ENCODE measurements around the gene JAZF1.
A peak's percentile ranks its signal among the peaks of the same experiment; 100 is the strongest.

JAZF1 gene

DNA sequence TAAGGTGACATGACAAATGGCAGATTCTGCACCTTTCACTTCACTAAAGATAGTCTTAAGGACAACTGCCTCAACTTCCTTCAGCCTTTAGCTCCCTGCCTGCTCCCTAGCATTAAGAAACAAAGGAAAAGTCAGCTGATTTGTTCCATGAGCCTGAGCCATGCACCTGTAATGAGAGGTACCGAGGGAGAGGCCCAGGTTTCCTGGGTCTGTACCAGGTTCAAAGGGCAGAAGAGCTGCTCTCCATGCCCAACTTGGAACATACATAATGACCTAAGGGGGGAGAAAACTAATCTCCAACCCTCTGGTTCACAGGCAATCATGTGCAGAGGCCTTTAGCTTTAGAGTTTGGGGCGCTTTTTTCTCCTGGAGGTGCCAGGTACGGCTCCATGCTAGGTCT, 111.2 kb downstream of the JAZF1 start:
- DNase-seq = no peak

DNA sequence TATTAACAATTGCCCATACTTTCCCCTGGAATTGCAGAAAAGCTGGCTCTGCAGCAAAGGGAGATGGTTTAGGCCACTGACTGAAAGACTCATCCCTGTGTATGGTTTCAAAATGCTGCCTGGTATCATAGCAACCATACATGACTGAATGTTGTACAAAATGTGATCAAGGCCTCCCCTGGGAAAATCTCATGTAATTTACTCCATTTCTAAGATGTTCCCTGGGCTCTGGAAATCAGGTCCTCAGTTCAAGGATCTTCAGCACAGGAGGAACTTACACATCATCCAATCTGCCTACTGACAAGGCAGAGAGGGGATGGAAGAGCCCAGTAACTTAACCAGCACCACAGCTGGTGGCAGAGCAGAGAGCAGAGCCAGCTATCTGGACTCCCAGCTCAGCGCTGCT, 111.8 kb downstream of the JAZF1 start:
- DNase-seq = no peak

- DNase-seq = no peak
Observed at GRCh38 chr7:28067171-28067570, 113.4 kb downstream of the JAZF1 start.

DNA sequence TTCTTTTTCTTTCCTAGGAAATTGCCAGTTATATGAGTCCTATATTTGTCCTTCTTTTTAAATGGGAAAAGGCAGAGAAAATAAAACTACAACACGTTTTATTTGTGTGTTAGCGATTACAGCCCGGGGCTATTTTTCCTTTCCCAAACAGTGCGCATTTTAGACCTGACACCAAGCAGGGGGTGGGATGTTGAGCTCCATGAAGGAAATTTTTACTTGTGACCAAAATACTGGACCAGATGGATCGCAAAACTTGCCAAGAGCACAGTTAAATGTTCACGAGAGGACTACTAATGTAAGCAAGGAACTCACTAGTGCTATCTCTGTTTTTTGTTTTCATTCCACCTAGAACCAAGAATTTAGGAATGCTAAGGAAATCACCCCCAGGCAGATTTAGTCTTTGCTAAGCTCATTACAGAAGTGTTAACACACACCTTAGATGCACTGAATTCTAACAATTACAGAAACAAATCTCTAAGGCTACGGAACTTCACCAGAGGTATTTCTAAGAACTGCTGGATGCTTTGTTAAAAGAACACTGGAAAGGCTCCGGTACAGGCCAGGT, 114.8 kb downstream of the JAZF1 start:
- DNase-seq = peak; percentile 77

- peak; percentile 40 for DNase-seq
Observed at GRCh38 chr7:28065308-28065707, 115.3 kb downstream of the JAZF1 start.

GRCh38 chr7:28064437-28064836, 116.2 kb downstream of the JAZF1 start:
- DNase-seq = no peak

GRCh38 chr7:28062197-28062991, 118.2 kb downstream of the JAZF1 start:
- DNase-seq = peak; percentile 75

DNA sequence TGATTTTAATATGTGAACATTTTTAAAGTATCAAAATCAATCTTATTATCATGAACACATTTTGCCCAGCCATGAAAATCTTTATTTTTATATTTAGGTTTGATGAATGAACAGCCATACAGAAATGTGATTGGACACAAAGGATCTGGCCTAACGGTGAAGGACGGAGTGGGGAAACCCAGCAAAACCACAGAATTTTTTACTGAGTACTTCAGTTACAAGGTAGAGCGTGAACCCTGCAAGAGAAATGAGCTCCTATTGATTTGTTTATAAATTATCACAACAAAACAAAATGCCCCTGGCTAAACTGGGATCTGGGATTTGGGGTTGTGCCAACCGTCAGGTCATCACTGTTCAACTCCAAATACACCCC, 118.8 kb downstream of the JAZF1 start:
- DNase-seq = no peak

DNA sequence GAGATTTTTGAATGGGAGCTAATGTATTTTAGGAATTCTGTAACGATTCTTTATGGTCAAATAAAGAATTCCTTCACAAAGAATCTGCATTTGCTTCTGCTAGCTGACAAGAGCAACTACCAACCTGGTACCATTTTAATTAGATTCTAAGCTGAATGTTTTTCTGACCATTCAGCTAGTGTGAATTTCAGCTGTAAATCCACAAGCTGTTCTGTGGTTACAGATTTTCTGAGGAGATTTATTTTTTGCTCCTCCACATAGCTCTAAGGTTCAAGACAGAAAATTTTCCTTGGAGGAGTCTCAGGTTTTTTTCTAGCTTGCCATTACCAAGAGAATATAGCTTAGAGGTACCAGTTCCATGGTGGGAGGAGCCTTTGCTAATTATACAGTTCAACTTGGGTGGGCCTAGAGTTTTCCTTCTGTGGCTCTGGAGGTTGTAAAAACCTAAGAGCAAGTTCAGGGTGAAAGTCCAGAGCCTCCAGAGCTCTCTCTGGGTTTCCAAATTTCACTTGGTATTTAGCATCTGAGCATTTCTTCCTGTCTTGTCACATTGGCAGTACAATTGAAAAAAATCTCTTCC, 120.1 kb downstream of the JAZF1 start:
- DNase-seq = no peak

GRCh38 chr7:28055161-28055544, 125.4 kb downstream of the JAZF1 start:
- DNase-seq = peak; percentile 95

DNA sequence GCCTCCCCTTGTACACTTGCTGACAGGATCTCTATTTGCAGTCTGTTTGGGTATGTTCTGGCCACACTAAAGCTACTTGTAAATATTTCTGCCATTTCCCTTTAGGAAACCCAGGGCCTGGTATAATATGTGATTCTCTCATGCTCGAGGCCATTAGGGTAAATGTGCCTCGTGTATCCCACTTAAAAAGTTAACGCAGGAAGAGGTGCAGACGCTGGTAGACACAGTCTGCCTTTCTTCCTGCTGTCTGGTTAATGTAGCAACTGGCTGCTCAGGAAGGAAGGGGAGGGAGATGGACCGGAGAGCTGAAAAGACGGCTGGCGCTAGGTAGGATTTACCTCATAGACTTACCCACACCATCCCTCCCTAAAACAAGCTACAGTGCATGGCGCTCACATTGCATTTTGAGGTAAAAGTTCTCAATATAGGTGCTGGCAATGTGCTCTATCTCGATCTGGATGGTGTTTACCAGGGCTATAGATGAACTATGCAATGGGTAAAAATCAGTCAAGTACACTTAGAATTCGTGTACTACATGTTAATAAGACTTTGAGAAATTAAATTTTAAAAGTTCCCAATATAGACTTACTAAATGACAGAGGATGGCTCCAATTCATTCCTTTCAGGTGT, 125.9 kb downstream of the JAZF1 start:
- DNase-seq = peak; percentile 48

DNA sequence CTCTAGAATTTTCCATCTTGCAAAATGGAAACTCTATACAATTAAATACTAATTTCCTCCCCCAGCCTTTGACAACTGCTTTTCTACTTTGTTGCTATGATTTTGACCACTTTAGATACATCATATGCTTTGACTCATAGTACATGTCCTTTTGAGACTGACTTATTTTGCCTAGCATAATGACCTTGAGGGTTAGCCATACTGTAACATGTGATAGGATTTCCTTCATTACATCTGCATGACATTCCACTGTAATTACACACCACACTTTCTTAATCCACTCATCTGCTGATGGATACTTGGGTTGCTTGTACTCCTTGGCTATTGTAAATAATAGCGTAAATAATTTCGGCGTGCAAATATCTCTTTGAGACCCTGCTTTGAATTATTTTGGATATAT, 127.7 kb downstream of the JAZF1 start:
- DNase-seq = no peak

- no peak for DNase-seq
Observed at GRCh38 chr7:28048694-28049093, 131.9 kb downstream of the JAZF1 start.

DNA sequence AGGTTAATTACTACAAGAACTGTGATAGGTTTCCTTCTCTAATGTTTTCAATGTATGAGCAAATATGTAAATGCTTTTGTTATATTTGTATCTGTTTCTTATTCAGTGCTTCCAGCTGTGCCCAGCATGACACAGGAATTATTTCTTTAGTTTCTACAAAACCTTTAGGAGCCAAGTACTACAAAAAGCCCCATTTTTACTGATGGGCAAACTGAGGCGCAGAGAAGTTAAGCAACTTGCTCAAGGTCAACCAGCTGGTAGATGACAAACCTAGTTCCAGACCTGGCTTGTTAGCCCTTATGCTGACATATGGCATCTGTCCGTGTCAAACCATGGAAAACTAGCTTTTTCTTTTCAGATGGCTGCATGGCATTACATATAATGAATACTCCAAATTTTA, 134.6 kb downstream of the JAZF1 start:
- DNase-seq = no peak

DNA sequence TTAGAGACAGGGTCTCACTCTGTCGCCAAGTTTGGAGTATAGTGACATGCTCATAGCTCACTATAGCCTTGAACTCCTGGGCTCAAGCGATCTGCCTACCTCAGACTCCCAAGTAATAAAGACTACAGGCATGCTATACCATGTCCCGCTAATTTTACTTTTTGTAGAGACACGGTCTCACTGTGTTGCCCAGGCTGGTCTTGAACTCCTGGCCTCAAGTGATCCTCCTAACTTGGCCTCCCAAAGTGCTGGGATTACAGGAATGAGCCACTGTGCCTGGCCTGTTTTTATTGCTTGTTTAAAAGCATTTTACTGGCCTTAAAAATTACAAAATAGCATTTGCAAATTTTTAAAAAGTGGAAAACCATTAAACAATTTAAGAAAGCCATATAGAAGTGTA, 135.0 kb downstream of the JAZF1 start:
- no peak for DNase-seq

DNA sequence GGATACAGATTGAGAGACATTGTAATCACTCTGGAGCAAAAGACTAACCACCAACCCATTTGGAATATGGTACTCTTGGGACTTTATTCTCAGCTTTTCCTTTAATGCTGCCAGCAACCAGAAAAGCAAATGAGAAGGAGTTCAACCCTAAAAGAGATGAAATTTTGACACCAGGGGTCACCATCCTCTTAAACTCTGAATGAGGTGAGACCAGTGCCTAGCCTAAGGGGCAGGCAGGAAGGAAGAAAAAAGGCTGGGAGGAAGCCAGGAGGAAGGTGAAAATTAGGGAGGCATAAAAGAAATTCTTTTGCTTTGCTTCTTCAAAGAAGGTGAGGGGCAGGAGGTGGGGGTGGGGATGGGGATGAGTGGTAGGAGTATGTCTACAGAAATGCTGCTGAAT, 135.8 kb downstream of the JAZF1 start:
- no peak for DNase-seq

- DNase-seq = no peak
Observed at GRCh38 chr7:28042721-28043120, 137.9 kb downstream of the JAZF1 start.

- peak; percentile 100 for DNase-seq
Observed at GRCh38 chr7:28041508-28042314, 138.9 kb downstream of the JAZF1 start.

DNA sequence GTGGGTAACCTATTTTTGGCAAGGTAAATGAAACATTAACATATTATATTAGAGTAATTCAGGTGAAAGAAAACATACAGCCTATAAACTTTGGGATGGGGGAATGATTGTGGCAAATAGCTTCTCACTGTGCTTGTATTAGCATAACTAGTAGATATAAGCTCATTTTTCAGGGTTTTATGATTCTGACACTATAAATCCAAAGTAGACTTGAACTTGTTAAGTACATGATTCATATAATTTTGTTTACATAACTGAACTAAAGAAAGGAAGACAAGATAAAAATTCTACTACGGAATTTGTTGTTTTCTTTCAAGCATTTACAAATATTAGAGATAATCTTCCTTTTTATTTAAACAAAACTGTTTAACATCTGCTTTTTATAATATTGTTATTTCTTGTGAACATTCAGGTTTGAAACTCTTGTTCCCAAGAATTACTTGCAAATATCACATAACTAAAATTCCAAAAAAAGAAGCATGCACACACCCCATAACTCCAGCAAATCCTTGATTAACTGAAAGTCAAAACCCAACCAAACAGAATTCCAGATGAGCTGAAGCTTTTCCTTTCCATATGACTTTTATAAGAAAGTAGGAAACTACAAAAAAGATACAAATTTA, 142.3 kb downstream of the JAZF1 start:
- no peak for DNase-seq

- peak; percentile 99 for DNase-seq
Observed at GRCh38 chr7:28037220-28038010, 143.2 kb downstream of the JAZF1 start.

DNA sequence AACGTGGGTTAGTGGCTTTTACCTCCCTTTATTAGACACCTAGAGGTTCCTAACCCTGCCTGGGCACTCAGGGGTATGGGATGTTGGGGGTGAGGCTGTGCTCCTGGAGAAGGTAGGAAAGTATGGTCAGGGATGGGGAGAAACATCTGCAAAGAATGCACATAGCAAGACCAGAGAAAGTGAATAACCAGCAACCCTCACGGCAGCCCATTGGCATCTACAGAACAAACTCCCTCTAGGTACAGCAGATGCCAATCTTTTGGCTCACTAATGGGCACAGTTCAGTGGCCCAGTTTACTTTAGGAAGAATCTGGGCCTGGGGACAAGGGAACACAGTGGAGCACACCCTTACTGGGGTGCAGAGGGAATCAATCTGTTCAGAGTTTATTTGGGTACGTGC, 143.9 kb downstream of the JAZF1 start:
- peak; percentile 42 for DNase-seq

GRCh38 chr7:28033386-28033785, 147.2 kb downstream of the JAZF1 start:
- DNase-seq = no peak
